Middle frontal gyrus (tissue), 1 donor: ENCODE results near the gene POLDIP3.

Experiments
- DNase-seq: peaks from one replicate; pipeline ENCODE4 v3.0.0-alpha.2; 2015; ENCODE audit warnings: low spot score; ENCODE audit errors: extremely low spot score

Gene POLDIP3

GRCh38 chr22:42642806-42643633, 28.3 kb upstream of the POLDIP3 start:
- DNase-seq = no peak

- no peak for DNase-seq
Observed at GRCh38 chr22:42641801-42642413, 27.2 kb upstream of the POLDIP3 start.

- DNase-seq = no peak
Observed at GRCh38 chr22:42639541-42640241, 25.0 kb upstream of the POLDIP3 start.

- DNase-seq = no peak
Observed at GRCh38 chr22:42637555-42637954, 22.9 kb upstream of the POLDIP3 start.

- no peak for DNase-seq
Observed at GRCh38 chr22:42636506-42636905, 21.8 kb upstream of the POLDIP3 start.

GRCh38 chr22:42635531-42635930, 20.8 kb upstream of the POLDIP3 start:
- no peak for DNase-seq

- no peak for DNase-seq
Observed at GRCh38 chr22:42633013-42633412, 18.3 kb upstream of the POLDIP3 start.

GRCh38 chr22:42632096-42632495, 17.4 kb upstream of the POLDIP3 start:
- DNase-seq = no peak

GRCh38 chr22:42630901-42631602, 16.4 kb upstream of the POLDIP3 start:
- DNase-seq = no peak

- no peak for DNase-seq
Observed at GRCh38 chr22:42630211-42630610, 15.5 kb upstream of the POLDIP3 start.

GRCh38 chr22:42627981-42628380, 13.3 kb upstream of the POLDIP3 start:
- no peak for DNase-seq

GRCh38 chr22:42626951-42627625, 12.4 kb upstream of the POLDIP3 start:
- no peak for DNase-seq

GRCh38 chr22:42626431-42626830, 11.7 kb upstream of the POLDIP3 start:
- no peak for DNase-seq

- DNase-seq = no peak
Observed at GRCh38 chr22:42625416-42625815, 10.7 kb upstream of the POLDIP3 start.

GRCh38 chr22:42624551-42625106, 9.9 kb upstream of the POLDIP3 start:
- DNase-seq = no peak

GRCh38 chr22:42623756-42624441, 9.2 kb upstream of the POLDIP3 start:
- DNase-seq = no peak

GRCh38 chr22:42623301-42623751, 8.6 kb upstream of the POLDIP3 start:
- DNase-seq = no peak

GRCh38 chr22:42622061-42622710, 7.5 kb upstream of the POLDIP3 start:
- DNase-seq = no peak

GRCh38 chr22:42621505-42622002, 6.9 kb upstream of the POLDIP3 start:
- no peak for DNase-seq
